NAMALWA (cell line): Measurements from ENCODE around the gene ATRN.

Experiments
- DNase-seq: peaks from one replicate; pipeline ENCODE4 v3.0.0-alpha.2; 2015; ENCODE audit warnings: low spot score

Gene ATRN

DNA sequence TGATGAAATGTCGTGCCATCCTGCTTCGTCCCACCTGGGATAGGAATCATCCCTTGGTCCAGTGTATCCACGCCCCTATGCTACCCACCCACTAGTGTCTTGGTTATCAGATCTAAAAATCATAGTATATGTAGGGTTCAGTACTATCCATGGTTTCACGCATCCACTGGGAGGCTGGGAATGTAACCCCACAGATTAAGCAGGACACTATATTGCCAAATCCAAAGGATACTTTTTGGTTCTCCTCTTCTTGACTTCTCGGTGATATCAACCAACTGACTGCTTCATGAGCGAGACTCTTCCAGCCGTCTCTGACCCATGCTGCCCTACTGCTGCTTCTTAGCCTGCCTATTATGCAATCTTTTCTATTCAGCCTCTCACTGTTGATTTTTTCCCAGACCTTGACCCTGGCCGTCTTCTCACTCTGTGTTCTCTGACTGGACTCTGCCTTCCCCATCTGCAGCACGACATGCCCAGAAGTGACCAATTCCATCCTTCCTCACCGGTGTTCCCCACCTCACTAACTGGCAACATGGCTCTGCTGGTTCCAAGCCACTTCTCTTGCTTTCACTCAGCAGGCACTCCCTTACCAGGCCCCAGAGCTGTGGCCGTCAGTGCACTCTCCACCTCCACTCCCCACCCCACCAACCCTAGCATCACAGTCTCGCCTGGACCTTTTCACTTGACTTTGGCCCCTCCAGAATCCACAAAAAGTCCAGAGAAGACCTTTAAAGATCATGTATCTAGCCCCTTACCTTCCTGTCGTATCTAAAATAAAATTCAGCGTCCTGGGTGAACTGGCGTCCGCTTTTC lies 157.9 kb downstream of the ATRN start:
- DNase-seq, result no peak

- DNase-seq, result no peak
These were observed 159.1 kb downstream of the ATRN start for GRCh38 chr20:3629893-3630292.

- no peak for DNase-seq
These were observed 159.6 kb downstream of the ATRN start for GRCh38 chr20:3630429-3630828.

DNA sequence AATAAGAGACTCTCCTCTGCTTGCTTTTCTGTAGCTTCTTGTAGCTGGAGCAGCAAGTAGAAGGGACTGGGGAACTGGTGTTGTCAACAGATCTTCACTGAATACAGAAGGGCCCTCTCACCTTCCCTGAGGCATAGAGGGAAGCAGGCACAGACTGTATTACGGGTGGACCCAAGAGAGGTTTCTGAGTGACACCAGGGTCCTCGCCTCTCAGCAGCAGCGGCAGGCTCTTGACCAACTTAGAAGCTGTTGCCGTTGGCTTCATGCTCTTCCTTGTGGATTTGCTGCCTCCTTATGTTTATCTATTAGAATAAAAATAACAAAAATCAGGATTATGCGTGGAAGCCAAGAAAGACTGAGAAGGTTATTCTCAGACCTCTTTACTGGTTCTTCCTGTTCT lies 160.7 kb downstream of the ATRN start:
- no peak for DNase-seq

DNA sequence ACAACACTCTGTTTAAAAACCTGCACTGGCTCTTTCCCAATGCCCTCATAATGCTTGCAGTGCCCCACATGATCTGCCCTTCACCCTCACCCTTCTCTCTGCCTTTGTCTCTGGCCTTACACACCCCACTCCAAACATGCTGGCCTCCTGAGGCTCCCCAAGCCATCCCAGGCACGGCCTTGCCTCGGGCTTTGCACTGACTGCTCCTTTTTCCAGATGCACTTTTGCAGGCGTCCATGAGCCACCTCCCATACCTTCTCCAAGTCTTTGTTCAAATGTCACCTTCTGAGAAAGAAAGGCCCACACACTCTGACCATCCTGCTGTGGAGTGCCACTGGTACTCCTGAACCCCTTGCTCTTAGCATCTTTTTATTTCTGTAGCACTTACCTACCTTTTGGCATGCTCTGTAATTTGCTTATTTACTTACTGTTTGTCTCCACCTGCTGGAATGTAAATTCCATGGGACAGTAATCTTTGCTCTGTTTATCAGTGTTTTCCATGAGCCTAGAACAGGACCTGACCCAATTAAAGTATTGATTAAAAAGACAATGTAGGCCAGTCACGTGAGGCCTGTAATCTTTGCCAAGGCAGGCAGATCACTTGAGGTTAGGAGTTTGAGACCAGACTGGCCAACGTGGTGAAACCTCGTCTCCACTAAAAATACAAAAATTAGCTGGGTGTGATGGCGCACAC lies 161.6 kb downstream of the ATRN start:
- no peak for DNase-seq

- no peak for DNase-seq
These were observed 163.2 kb downstream of the ATRN start for GRCh38 chr20:3633913-3634478.

- no peak for DNase-seq
These were observed 164.5 kb downstream of the ATRN start for GRCh38 chr20:3635346-3635745.

DNA sequence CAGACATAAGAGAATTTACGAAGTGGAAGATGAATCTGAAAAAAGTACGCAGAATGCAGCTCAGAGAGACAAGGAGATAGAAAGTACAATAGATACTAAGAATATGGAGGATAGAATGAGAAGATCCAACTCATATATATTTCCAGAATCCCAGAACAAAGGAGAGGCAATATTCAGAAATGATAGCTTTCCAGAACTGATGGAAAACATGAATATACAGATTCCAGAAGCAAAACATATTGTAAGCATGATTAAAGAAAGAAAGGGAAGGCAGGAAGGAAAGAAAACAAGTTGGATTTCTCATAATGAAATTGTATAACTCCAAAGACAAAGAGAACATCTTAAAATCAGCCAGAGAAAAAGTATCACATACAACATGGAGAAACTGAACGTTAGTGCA lies 169.4 kb downstream of the ATRN start:
- DNase-seq, result no peak

DNA sequence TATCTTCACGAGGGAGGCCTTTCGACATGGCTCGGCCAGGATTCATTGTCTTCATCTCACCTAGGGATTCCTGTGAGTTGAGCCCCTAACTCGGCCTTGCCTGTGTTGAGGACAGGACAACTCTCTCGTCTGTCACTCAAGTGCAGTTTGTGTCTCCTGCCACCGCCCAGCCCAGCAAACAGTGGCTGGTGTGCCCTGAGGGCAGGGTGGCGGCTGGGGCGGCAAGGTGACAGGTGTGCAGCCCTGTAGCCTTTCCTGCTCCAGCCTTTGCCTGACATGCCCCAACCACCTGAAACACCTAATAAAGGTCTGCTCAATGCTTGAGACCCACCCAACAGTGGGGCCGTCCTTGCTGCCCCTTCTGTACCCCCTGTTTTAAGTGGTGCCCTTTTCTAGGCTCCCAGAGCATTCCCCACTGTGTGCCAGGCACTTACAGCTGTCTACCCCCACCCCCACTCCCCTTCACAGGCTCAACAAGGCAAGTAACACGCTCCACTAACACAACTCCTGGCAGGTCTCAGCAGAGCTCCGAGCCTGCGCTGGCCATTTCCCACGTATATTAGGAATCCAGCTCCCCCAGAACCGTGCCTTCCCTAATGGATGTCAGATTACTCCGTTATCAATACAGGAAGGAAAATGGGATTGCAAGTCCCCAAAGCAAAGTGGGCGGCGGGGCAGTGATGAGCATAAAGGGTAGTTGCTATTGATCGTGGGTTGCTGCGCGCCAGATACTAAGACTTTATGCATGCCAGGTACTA lies 174.7 kb downstream of the ATRN start:
- DNase-seq, result no peak

- no peak for DNase-seq
These were observed 175.2 kb downstream of the ATRN start for GRCh38 chr20:3646067-3646440.

DNA sequence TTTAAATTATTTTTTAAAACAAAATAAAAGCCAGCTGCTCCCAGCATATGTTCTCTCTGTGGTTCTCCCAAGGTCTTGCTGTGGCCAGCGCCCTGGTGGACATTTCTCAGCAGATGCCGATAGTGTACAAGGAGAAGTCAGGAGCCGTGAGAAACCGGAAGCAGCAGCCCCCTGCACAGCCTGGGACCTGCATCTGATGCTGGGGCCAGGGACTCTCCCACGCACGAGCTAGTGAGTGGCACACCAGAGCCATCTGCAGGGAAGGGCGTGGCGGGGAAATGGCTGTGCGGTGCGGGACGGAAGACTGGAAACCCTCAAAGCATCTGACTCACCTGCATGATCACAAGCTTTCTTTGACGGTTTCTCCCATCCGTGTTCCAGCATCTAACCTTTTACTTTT lies 175.8 kb downstream of the ATRN start:
- no peak for DNase-seq

DNA sequence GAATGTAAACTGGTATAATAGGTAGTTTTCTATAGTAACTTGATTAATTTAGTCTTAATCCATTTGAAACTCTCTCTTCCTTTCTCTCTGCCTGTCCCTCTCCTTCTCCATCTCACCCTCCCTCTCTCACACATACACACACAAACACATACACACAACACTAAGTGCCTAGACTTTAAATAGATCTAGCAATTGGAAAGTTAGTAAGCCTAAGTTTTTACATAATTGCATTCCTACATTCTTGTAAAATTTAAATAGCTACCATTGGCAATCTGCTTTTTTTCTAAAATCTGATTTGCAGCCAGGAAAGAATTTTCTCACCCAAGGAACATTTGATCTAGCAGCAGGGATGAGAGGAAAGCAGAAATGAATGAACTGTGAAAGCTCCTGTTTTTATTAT lies 176.7 kb downstream of the ATRN start:
- no peak for DNase-seq

DNA sequence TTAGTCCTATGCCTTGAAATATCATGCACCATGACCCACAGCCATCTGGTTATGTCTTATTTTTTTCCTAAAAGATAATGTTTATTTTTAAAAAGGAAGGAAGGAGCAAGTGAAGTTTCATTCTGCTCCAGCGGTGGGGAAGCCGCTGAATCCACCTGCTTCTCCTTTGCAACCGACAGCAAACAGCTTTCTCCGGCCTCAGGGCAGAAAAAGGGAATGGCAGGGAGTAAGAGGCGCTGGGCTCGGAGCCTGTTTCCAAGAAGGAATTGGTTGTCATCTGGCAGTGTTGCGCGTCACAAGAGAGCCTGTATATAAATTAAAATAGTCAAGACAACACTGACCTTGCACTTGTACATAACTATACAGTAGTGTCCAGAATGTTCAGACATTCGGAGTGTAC lies 178.1 kb downstream of the ATRN start:
- no peak for DNase-seq

GRCh38 chr20:3651204-3651962 lies 180.6 kb downstream of the ATRN start:
- DNase-seq, result no peak

DNA sequence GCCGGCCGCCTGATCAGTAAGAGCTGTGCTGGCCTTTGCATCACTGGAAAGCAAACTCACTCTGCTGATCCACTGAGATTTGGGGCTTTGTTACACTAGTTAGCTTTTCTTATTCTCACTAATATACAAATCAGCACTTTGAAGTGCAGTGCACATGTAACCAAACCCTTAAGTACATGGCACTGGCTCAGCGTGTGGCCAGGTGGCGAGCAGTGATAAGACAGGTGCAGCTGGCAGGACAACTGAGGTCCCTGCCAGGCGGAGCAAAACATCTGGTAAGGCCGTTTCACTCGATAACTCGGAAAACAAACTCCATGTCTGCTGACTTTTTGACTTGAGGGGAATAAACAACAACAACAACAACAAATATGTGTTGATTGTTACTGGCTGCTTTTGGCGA lies 181.4 kb downstream of the ATRN start:
- no peak for DNase-seq

DNA sequence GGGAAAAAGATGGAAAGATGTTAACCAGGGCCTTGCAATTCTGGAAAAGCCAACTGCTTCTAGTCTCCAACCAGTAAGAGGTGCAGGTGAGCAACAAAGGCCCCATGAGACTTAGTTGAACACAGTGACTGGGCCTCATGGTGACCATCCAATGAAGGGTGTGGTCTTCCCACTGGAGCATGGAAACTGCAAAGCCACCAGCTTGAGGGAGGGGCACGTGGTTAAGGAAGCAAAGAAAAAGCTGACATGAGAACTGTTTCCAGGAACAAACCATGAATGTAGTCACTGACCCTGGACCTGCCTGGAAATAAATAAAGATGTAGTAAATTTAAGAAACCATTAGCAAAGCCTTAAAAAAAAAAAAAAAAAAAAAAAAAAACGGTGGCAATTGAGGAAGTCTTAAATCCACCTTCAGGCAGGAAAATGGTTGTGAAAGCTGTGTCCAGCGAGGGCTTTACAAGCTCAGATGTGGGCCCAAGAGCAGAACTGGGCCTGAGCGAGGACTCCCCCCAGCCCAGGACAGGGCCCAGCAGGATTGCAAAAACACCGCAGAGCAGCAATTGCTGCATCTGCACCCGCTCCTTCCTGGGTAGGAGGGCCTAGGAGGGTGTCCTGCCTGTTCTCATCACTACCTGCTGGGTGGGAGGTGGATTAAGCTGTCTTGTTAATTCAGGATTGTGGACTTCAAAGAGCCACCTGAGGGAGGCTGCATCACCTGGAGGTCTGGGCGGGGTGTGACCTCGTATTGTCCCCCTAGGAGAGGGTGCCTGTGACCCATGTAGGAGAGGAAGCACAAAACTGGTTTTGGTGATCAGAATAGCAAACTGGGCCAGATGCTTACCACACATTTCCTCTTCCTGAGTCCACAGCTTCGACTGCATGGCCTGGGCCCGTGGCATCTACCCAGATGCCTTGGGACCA lies 182.1 kb downstream of the ATRN start:
- DNase-seq, result no peak

DNA sequence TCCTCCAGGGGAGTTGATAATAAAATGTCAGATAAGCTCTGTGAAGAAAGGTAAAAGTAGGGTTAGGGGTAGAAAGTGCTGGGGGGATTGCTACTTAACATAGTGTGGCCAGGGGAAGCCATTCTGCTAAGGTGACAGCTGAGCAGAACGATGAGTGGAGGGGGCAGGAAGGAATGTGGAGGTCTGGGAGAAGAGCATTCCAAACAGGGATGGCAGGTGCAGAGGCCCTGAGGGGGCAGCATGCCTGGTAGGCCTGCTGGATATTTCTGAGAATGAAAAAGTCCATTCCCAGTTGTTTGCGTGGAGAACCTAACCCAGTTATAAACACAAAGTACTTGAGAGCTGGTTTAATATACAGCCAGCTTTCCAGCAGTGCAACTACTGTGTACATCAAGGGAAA lies 183.1 kb downstream of the ATRN start:
- no peak for DNase-seq

DNA sequence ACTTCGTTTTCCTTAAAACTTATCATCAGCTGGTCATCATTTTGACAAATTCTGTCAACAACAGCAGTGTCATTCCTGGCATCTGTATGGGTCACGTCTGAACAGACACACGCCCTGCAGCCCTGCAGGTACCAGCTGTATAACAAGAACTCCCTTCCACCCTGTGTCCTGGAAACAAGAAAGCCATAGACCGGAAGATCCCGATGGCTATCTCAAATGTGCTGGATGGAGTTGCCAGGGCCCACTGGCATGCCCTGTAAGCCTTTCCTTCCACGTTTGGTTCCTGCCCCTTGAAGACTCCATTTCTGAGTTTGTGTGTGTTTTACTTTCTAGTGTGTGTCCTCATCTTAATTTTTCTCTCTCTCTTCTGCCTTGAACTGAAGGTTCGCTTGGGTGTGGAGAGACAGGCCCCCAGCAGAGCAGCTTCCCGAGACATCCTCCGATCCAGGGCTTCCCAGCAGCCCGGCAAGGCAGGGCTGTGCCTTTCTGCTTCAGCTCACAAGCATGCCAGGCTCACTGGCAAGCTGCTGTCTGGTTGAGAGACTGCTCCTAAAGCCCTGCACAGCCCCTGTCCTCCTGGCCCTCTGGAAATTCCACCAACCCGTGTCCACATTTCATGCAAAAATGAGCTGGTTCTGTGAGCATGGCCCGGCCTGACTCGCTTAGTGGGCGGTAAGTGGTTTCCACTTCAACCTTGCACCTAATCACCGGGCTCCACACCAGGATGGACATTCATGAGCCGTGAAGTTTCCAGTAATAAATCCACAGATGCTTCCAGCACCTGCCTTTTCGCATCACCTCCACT lies 183.7 kb downstream of the ATRN start:
- DNase-seq, result no peak

- no peak for DNase-seq
These were observed 184.2 kb downstream of the ATRN start for GRCh38 chr20:3655131-3655405.

GRCh38 chr20:3658019-3658715 lies 187.3 kb downstream of the ATRN start:
- no peak for DNase-seq
